Testis (tissue), 2 donors: Measurements from ENCODE around the gene MPRIP.

Experiments
- CTCF ChIP-seq, 3 experiments: fragments of 450-650 bp in 2 of 3; fragments of 200-600 bp in 1 of 3; sonication (generic) in 1 of 3; IDR thresholded peaks; one replicate each; pipeline ENCODE4 v1.5.1; 2016 to 2019; ENCODE audit warnings: antibody characterized with exemption in 3 of 3, mild to moderate bottlenecking in 2 of 3, moderate library complexity in 1 of 3
- POLR2A ChIP-seq: fragments of 450-650 bp; IDR thresholded peaks from one replicate; pipeline ENCODE4 v1.6.1; 2017; ENCODE audit warnings: antibody characterized with exemption, mild to moderate bottlenecking, moderate library complexity

- TF ChIP-seq CTCF (IDR thresholded peaks at IDR 0.05) (no peak), POLR2A (no peak)
These were observed 46.6 kb downstream of the MPRIP start for GRCh38 chr17:17088541-17089525.
